Dedifferentiated amniotic fluid mesenchymal stem cell (primary cell): ENCODE measurements around the gene PRDM12.

Experiments used
- DNase-seq: peaks from one replicate; pipeline ENCODE4 v3.0.0-alpha.2; 2016; ENCODE audit errors: extremely low spot score

Gene PRDM12

GRCh38 chr9:130664251-130665028, at the start of gene PRDM12:
Gene PRDM12, plus strand, starts transcription at chr9:130664594. Its CDS starts 60 bp downstream, at chr9:130664654.
- DNase-seq: no peak

DNA sequence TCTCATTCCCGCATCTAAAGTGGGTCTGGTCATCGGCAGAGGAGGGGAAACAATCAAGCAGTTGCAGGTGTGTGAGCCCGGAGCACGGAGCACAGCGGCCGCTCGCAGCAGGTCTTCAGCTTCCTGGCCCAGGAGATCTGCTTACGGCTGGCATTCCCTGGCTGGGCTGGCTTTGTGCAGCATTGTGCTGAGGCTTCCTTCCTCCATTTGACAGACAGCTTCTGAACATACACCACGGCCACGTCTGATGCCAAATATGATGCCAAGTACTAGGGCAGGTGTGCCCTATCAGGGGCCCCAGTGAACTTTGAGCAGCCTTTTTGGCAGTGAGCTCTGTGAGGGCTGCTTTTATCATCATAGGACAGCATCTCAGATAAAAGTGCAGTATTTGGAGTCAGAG, 47.9 kb upstream of the PRDM12 start:
- DNase-seq: no peak

GRCh38 chr9:130623466-130623865, 40.9 kb upstream of the PRDM12 start:
- DNase-seq: no peak

DNA sequence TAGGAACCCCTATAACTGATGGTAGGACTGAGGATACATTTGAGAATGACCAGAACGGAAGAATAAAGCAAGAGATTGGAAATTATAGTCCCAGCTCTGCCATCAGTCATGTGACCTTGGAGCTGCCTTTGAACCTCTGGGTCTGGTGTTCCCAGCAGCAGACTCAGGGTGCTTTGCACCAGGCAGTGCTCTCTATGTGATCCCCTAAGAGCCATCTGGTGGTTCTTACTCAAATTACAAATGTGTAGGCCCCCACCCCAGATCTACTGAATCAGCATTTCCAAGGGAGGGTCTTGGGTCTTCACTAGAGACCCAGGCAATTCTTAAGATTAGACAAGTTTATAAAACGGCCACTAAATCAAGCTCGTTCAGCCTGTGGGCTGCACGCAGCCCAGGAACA, 40.2 kb upstream of the PRDM12 start:
- no peak for DNase-seq

DNA sequence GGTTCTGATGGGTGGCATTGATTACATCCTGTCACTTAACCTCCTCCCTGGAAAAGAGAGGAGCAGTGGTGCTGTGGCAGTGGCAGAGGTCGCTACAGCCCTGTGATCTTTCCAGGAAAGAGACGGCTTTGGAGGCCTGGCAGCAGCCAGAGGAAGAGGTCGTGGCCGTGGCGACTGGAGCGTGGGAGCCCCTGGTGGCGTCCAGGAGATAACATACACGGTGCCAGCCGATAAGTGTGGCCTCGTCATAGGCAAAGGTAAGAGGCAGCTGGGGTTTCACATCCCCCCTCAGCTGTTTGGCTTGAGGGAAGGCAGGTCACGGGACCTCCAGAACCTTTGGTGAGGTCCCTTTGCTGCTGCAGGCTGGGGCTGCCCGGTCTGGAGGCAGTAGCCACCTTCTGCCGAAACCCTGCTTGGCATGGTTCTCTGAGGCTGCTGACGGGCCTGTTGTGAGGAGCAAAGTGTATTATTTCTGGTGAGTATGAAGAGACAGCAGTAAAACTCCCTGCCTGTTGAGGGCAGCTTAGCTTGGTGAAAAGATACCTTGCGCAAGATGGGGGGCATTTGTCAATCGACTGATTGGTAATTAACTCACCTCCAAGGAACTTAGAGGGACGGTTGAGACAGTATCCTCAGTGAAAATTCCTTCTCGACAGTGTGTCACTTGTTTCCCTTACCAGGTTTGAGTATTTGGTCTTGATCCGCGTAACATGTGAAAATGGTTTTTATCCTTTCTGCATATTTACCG, 38.0 kb upstream of the PRDM12 start:
- no peak for DNase-seq

- DNase-seq: no peak
These were observed 37.3 kb upstream of the PRDM12 start for GRCh38 chr9:130627051-130627450.

DNA sequence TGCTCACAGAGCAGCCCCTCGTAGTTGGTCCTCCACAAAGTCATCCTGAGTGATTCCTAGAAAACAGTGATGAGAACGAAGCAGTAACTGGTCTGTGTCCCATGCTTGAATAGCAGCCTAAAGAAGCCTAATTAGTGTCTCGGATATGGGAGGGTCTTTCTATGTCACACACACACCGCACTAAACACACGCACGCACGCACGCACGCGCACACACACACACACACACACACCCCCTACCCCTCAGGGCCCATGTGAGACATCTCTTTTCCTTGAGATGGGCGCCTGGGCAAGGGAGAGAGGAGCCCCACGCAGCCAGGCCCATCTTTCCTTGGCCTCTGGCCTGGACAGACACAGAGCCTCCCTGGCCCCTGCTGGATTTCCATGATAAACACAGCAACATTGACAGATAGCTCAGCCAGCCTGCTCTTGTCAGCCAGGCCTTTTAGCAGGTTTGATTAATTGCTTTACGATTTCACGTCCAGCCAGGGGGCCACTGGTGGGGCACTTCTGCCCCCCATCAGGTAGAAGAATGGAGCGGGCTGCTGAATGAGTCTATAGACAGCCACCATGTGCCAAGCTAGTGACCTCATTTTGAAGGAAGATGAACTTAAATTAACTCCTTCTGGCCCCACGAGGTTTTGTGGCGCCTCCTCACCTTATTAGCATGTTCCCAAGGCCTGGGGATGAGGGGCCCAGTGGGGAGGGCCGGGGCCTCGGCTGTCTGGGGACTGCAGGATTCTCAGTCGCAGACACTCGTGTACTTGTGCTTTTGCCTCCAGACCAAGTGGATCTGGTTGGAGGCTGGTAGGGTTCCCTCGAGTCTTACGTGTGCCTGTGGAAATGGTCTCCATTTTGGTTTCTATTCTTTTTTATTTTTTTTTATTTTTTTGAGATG, 36.2 kb upstream of the PRDM12 start:
- DNase-seq: no peak

DNA sequence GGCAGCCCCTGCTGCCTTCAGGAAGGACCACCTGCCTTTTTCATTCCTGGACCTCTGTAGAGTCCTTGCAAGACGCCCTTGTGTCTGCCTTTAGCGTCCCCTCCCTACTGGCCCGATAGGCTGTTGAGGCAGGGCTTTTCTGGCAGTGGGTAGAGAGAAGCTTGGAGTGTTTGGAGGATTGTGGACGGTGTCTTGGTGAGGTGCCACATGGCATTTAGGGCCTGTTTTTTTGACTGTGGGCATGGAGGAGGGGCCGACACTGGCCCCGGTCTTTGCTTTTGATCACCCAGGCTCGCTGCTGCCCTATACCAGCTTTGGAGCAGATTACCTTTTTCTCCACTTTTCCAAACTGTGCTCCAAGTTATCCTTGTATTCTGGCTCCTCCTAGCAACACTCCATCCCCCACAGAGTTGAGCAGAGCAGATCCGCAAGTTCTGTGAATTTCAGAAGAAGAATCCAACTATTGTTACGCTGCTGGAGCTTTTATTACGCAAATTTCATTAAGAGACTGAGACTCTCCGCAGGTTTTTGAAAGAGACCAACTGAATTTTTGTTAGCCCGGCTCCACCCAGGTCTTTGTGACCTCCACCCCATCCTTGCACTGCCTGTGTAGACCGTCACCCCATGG, 34.8 kb upstream of the PRDM12 start:
- DNase-seq: no peak

GRCh38 chr9:130630071-130630450, 34.3 kb upstream of the PRDM12 start:
- no peak for DNase-seq

GRCh38 chr9:130630506-130631330, 33.7 kb upstream of the PRDM12 start:
- DNase-seq: no peak

DNA sequence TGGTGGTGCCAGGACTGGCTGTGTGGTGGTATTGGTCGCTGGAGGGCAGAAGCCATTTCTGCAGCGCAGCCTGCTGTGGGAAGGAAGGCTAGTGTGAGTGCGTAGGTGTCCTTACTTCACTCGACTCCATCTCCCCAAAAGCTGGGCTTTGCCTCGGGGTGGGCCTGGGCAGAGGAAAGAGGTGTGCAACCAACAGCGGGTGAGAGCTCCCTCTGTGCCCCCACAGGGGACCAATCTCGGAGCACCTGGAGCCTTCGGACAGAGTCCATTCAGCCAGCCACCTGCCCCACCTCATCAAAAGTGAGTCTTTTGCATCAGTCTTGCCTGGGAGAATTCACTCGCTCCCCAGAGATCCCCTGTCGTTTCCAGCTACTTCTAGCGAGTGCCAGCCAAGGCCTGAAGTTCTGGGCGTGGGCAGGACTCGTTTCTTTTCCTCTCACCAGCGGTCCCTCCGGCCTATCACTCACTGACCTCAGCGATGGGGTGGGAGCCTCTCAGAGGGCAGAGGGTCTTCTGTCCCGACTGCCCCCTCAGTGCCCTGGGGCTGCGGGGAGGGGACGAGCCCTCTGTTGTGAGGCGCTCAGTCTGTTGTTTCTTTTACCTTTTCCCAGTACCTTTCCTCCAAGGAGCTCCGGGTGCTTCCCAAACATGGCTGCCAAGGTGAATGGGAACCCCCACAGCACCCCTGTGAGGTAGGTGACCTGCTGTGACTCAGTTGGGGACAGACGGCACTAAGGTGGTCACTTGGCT, 32.9 kb upstream of the PRDM12 start:
- DNase-seq: no peak

- no peak for DNase-seq
These were observed 32.2 kb upstream of the PRDM12 start for GRCh38 chr9:130632081-130632710.

DNA sequence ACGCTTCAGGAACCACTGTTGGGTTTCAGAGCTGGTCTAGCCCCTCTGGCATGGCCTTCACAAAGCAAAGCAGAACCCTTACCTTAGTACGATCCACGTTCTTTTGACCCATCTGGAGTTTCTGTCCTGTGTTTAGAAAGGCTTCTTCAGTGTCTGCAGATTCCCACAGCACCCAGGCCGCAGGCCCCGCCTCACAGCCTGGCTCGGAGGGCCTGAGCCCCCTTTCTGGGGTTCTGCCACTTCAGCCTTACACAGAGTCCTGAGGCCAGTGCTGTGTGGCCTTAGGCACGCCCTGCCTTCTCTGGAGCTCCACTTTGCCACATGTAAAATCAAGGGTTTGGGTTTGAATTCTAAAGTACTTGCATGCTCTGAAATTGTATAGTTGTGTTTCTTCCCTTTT, 31.6 kb upstream of the PRDM12 start:
- no peak for DNase-seq

DNA sequence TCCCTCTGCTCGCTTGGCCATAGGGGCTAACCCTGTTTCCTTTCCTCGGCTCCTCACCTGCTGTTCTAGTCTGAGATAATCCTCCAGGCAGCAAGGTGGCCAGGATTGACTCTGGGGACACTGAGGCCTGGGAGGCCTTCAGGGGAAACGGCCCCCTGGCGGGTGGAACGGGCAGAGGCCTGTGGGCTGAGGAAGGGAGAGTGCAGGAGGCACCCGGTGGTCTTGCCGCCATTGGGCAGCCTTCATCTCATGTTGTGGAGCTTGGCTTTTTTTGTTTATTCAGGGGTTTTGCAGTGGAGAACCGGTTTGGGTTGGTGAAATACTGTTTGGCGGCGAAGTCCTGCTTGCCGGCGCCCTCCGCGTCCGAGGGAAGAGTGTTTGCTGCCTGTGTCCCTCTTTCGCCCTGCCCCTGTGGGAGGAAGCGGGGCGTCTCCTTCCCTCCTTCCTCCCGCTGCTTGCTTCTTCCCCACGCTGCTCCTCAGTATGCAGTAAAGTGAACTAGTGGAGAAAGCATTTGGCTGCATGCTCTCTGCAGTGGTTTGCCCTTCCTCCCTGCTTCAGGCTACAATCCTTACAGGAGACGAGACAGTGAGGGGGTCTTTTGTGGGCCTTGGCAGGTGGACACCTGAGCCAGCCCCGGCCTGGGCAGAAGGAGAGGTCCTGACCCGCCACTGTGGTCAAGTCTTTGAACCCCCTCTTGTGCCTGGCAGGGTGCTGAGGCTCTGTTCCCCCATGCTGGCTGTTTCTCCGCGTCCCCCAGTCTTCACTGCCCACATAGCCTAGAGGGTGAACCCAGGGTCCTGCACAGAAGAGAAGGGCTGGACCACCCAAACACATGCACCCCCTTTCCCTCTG, 30.8 kb upstream of the PRDM12 start:
- DNase-seq: no peak

DNA sequence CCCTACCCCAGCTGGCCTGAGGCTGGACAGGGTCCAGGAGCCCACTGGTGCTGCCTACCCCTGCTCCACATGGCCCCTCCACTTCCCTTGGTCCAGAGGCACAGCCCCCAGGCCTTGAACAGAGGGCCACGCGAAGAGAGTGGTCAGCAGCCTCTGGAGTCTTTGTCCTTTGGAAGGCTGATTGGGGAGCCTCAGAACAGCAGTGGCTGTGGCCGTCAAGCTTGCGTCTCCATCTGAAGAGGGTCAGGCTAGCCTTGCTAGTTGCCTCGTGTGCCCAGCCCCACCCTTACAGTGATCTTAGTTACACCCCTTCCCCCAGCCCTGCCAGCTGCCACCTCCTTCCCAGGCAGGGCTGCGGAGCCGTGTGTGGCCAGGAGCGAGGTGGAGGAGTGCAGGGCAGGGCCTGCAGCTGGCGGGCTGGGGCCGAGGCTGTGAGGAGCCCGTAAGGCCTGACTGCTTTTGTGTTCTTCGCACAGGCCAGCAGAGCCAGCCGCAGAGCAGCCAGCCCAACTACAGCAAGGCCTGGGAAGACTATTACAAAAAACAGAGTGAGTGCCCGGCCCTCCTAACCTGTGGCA, 30.1 kb upstream of the PRDM12 start:
- no peak for DNase-seq

- no peak for DNase-seq
These were observed 29.6 kb upstream of the PRDM12 start for GRCh38 chr9:130634801-130635200.

GRCh38 chr9:130635306-130635705, 29.1 kb upstream of the PRDM12 start:
- no peak for DNase-seq
